ENCODE results near the gene OR51S1.
"Not testable (repeated sequence)": the region's sequence is repeated elsewhere in the genome, so short reads cannot be mapped to it uniquely, and the experiment has no call there.

OR51S1 gene
- 0 reads per million in 4 donors for total RNA-seq

GRCh38 chr11:4848908-4849532 is at the start of gene OR51S1:
OR51S1 (minus strand) TSS chr11:4849208; CDS start chr11:4849208, 0 bp downstream.
- DNase-seq: no peak

- no peak for DNase-seq
These were observed 43.1 kb upstream of the OR51S1 start for GRCh38 chr11:4891996-4892640.

- DNase-seq: no peak
These were observed 41.3 kb upstream of the OR51S1 start for GRCh38 chr11:4890279-4890678.

GRCh38 chr11:4887591-4887990 is 38.6 kb upstream of the OR51S1 start:
- DNase-seq: no peak

- no peak for DNase-seq
These were observed 37.2 kb upstream of the OR51S1 start for GRCh38 chr11:4886186-4886585.

GRCh38 chr11:4884361-4884760 is 35.4 kb upstream of the OR51S1 start:
- no peak for DNase-seq

GRCh38 chr11:4882543-4882942 is 33.5 kb upstream of the OR51S1 start:
- DNase-seq: no peak

- DNase-seq: no peak
These were observed 33.0 kb upstream of the OR51S1 start, which contains the start of gene OR51T1 for GRCh38 chr11:4881860-4882500. OR51T1 (plus strand) TSS chr11:4881900; CDS start chr11:4881900, 0 bp downstream.

GRCh38 chr11:4881188-4881587 is 32.2 kb upstream of the OR51S1 start:
- DNase-seq: no peak

GRCh38 chr11:4865855-4866254 is 16.8 kb upstream of the OR51S1 start:
- DNase-seq: no peak

- DNase-seq: no peak
These were observed 14.9 kb upstream of the OR51S1 start for GRCh38 chr11:4863876-4864275.

- no peak for DNase-seq
These were observed 13.6 kb upstream of the OR51S1 start for GRCh38 chr11:4862447-4863236.

- not testable (repeated sequence) for DNase-seq
These were observed 5.3 kb upstream of the OR51S1 start for GRCh38 chr11:4854286-4854685.

GRCh38 chr11:4851033-4851432 is 2.0 kb upstream of the OR51S1 start:
- no peak for DNase-seq

GRCh38 chr11:4839851-4840549 is 9.0 kb downstream of the OR51S1 start:
- DNase-seq: no peak

- DNase-seq: no peak
These were observed 18.1 kb downstream of the OR51S1 start for GRCh38 chr11:4830909-4831308.

GRCh38 chr11:4830346-4830745 is 18.7 kb downstream of the OR51S1 start:
- DNase-seq: no peak

- no peak for DNase-seq
These were observed 22.6 kb downstream of the OR51S1 start for GRCh38 chr11:4826425-4826824.

- DNase-seq: no peak
These were observed 23.9 kb downstream of the OR51S1 start for GRCh38 chr11:4825132-4825531.

- no peak for DNase-seq
These were observed 28.0 kb downstream of the OR51S1 start, which contains the start of gene OR51F2 for GRCh38 chr11:4821021-4821420. OR51F2 (plus strand) TSS chr11:4821321; CDS start chr11:4821422, 101 bp downstream.

- no peak for DNase-seq
These were observed 39.8 kb downstream of the OR51S1 start for GRCh38 chr11:4809246-4809645.

- DNase-seq: no peak
These were observed 40.5 kb downstream of the OR51S1 start for GRCh38 chr11:4808476-4808875.
